Activated T-helper 2 cell treated with anti-CD3 and anti-CD28 coated beads, Interferon-gamma antibody, Interleukin-2, Interleukin-4, amounts not matched to agents 10 μg/mL and 5 μg/mL and 100 μg/mL, durations not matched to agents 14 hours and 24 hours and 36 hours (primary cell): Measurements from ENCODE around the gene SLAIN2. TPM values are rescaled to one million over a fixed set of nuclear protein-coding genes. Genes with fewer than 3 reads are reported as not detected.

Source experiments
- DNase-seq: peaks from one replicate; pipeline ENCODE4 v3.0.0; 2021; ENCODE audit warnings: low spot score
- H3K27ac Mint-ChIP-seq: one replicate; pipeline ENCODE4 v1.8.0; 2021; ENCODE audit warnings: mixed read lengths
- H3K27me3 Mint-ChIP-seq: one replicate; pipeline ENCODE4 v1.8.0; 2021; ENCODE audit warnings: low read depth, mixed read lengths
- H3K36me3 Mint-ChIP-seq: one replicate; pipeline ENCODE4 v1.8.0; 2021; ENCODE audit warnings: low read depth, mixed read lengths
- H3K4me1 Mint-ChIP-seq: one replicate; pipeline ENCODE4 v1.8.0; 2021; ENCODE audit warnings: low read depth, mixed read lengths
- H3K4me3 Mint-ChIP-seq: one replicate; pipeline ENCODE4 v1.8.0; 2021; ENCODE audit warnings: low read depth, mild to moderate bottlenecking, moderate library complexity, mixed read lengths
- H3K9me3 Mint-ChIP-seq: one replicate; pipeline ENCODE4 v1.8.0; 2021; ENCODE audit warnings: mixed read lengths
- intact Hi-C: fragments of 100-400 bp; cut with micrococcal nuclease; formaldehyde crosslinking; loops from one replicate; pipeline ENCODE4 v1.15.1; 2023
- total RNA-seq: library from RNA; stranded (reverse); gene quantifications from 2 replicates; pipeline ENCODE4 v1.2.3, GENCODE V29; 2022

The SLAIN2 gene
- total RNA-seq, 1 donor from 2014 or later = 67.1 TPM

DNA sequence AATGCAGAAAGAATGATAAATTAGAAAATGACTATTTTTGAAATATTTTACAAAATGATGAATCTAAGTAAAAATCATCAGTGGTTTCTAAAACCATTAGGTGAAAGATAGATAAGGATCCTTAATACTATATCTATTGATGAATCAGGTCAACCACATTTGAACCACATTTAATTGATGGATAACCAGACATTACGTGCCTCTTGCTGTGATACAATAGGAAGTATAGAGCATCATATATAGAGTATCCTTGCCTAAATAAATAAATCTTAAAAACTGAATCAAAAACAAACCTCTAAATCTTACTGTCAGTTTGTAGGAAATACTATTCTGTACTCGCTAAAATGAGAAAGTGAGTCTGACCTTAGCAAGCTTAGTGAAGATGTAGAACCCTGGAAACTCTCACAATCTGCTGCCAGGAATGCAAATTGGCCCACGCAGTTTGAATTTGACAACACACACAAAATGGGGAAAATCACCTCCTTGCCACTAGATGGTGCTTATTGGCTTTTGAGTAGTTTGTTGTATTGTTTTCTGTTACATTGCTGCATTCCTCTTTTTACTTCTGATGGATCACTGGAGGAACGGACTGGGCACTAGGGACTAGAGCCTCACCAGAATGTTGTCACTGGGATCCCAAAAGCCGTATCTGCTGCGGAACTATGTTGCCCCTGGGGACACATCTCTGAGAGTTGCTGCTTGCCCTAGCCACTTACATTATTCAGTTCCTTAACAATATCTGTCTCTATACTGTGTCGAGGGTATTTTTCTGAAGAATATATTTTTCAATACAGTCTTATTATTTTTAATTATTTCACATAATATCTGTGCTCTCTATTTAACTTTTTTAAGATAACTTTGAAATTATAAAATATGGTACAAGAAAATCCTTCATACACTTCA is 25.4 kb upstream of the SLAIN2 start:
- Mint-ChIP-seq H3K4me3 (no peak overlapping the region), H3K9me3 (no peaks in the 10 kb centered on the region), H3K27me3 (peaks cover 2% of the 10 kb centered on the region), H3K36me3 (no peaks in the 10 kb centered on the region), H3K27ac (no peak overlapping the region), H3K4me1 (peaks cover 4% of the 10 kb centered on the region)
- intact Hi-C loops = loop anchor here (1.0 to 2.0 kb wide), 3 partner anchors 25 to 647 kb away; partner anchors contain the start of gene SLAIN2
- no peak for DNase-seq

DNA sequence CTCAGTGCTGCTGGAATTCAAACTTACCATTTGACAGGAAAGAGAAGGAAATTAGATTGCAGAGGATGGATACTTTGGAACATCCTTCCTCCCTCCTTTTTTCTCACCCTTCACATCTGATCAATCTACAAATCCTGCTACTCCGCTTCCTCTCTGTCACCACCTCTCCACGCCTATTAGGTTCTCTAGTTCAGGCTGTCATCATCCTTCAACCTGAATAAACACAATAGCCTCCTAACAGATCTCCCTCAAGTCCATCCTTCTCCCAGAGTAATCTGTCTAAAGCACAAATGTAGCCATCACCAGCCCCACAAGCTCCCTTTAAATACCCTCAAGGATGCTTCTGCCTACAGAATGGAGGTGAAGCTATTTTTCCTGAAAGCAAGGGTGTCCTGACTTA is 20.0 kb upstream of the SLAIN2 start:
- H3K27ac Mint-ChIP-seq = no peak overlapping the region
- intact Hi-C loops = no loop called here
- H3K36me3 Mint-ChIP-seq = no peaks in the 10 kb centered on the region
- H3K4me3 Mint-ChIP-seq = no peak overlapping the region
- H3K27me3 Mint-ChIP-seq = peaks cover 4% of the 10 kb centered on the region
- H3K4me1 Mint-ChIP-seq = no peaks in the 10 kb centered on the region
- no peak for DNase-seq
- no peaks in the 10 kb centered on the region for H3K9me3 Mint-ChIP-seq

DNA sequence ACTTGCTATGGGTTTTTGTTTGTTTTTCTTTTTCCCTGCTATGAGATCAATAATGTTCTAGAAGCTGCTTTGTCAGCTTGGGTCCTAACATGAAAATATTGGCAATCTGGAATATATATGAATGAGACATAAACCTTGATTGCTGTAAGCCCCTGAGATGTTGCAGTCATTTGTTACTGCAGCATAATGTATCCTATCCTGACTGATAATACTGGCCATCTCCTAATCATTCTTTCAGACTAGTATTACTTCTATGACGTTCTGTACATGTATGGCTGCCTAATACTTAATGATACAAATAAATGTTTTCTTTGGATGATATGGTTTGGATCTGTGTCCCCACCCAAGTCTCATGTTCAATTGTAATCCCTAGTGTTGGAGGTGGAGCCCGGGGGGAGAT is 19.3 kb upstream of the SLAIN2 start:
- DNase-seq = no peak
- intact Hi-C loops = no loop called here
- H3K36me3 Mint-ChIP-seq = no peaks in the 10 kb centered on the region
- H3K9me3 Mint-ChIP-seq = no peaks in the 10 kb centered on the region
- no peak overlapping the region for H3K27ac Mint-ChIP-seq
- H3K27me3 Mint-ChIP-seq = peaks cover 4% of the 10 kb centered on the region
- H3K4me3 Mint-ChIP-seq = no peak overlapping the region
- no peaks in the 10 kb centered on the region for H3K4me1 Mint-ChIP-seq

DNA sequence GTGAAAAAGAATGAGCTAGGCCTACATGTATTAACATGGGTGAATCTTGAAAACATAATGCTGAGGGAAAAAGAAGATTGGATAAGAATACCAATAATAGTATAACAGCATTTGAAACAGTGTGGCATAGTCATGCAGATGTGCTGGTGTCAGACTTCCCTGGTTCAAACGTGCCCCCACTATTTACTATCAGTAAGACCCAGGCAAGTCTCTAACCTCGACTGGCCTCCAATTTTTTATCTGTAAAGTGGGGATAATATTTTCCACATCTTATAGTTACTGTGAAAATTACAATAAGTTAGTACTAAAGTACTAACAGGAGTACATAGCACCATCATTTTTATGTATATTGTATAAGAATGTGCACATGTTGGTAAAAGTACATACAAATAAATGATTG is 17.0 kb upstream of the SLAIN2 start:
- Mint-ChIP-seq H3K27ac (no peak overlapping the region), H3K9me3 (no peaks in the 10 kb centered on the region), H3K27me3 (peaks cover 9% of the 10 kb centered on the region), H3K36me3 (no peaks in the 10 kb centered on the region), H3K4me3 (no peak overlapping the region), H3K4me1 (no peaks in the 10 kb centered on the region)
- DNase-seq = no peak
- intact Hi-C loops = no loop called here

DNA sequence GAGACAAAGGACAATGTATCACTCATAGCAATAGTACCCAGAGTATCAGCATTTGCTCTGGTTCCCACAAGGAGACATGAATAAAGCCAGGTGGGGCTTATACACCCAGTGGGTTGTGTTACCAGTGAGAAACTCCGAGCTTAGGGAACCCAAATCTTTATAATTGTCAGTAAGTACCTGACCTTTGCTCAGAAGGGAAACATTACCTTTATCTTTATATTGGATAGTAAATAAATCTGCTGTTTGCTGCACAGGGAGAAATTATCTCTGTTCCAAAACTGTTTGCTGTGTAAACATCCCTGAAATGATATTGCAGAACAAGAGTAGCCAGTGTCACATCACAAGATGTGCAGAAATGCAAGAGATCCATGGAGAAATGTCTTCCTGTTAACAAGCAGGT is 12.1 kb upstream of the SLAIN2 start:
- intact Hi-C loops = no loop called here
- Mint-ChIP-seq H3K4me1 (peaks cover 5% of the 10 kb centered on the region), H3K9me3 (no peaks in the 10 kb centered on the region), H3K27me3 (peaks cover 11% of the 10 kb centered on the region), H3K4me3 (no peak overlapping the region), H3K27ac (no peak overlapping the region), H3K36me3 (no peaks in the 10 kb centered on the region)
- DNase-seq = no peak

DNA sequence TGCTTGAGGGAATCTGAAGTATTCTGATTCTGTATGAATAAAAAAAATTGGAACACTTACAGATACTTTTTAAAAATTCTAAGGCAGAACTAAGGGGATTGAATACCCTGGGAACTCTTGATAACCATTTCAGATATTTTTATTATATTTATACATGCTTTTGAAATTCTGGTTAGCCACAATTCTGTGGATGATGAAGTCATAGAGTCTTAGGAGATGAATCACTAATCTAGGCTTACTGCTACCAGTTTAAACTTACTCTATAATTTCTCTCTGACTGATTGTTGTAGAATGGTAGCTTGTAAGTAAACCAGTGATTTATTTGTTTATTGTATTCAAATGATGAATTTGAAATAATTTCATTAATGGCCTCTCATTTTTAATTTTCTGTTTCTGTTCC is 11.4 kb upstream of the SLAIN2 start:
- DNase-seq = no peak
- H3K27ac Mint-ChIP-seq = no peak overlapping the region
- peaks cover 5% of the 10 kb centered on the region for H3K4me1 Mint-ChIP-seq
- no peaks in the 10 kb centered on the region for H3K36me3 Mint-ChIP-seq
- no peak overlapping the region for H3K4me3 Mint-ChIP-seq
- peaks cover 11% of the 10 kb centered on the region for H3K27me3 Mint-ChIP-seq
- H3K9me3 Mint-ChIP-seq = no peaks in the 10 kb centered on the region
- intact Hi-C loops = no loop called here

DNA sequence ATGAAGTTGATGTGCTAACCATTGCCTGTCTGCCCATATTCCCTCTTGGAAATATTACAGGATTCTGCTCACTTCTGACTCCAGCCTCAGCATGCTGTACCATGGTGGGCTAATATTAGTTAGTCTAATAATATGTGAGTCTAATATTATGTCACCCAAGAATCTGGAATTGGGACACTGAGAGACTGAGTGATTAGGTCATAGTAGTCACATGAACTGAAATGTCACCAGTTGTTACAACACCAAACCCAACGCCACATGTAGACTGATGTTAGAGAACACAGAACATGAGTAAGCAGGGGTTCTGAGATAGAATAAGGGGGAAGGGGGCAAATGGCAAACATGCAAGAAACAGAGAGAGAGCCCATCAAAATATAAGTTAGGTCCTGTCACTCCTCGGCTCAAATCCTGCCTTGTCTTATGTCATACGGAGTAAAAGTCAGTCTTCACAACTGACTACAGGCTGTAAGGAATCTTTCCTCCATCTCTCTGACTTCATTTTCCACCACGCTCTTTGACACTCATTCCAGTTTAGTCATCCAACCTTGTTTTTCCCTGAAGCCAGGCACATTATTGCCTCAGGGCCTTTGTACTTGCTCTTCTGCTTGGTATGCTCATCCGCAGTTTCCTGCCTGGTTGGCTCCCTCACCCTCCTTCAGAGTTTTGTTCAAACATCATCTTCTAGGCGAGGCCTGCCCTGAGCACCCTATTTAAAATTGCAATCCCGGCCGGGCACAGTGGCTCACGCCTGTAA is 9.6 kb upstream of the SLAIN2 start:
- Mint-ChIP-seq H3K4me1 (peaks cover 5% of the 10 kb centered on the region), H3K9me3 (no peaks in the 10 kb centered on the region), H3K27ac (no peak overlapping the region), H3K27me3 (peaks cover 11% of the 10 kb centered on the region), H3K36me3 (no peaks in the 10 kb centered on the region), H3K4me3 (no peak overlapping the region)
- no peak for DNase-seq
- intact Hi-C loops = no loop called here

DNA sequence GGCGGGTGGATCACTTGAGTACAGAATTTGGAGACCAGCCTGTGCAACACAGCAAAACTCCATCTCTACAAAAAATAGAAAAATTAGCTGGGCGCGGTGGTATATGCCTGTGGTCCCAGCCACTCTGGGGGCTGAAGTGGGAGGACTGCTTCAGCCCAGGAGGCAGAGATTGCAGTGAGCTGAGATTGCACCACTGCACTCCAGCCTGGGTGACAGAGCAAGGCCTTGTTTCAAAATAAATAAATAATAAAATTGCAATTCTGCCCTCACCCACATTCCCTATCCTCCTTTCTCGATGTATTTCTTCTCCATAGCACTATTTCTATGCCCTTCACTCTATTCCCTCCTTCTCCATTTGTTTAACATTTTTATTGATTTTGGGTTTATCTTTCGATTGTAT is 8.7 kb upstream of the SLAIN2 start:
- DNase-seq = no peak
- H3K27ac Mint-ChIP-seq = no peak overlapping the region
- H3K36me3 Mint-ChIP-seq = no peaks in the 10 kb centered on the region
- peaks cover 11% of the 10 kb centered on the region for H3K4me1 Mint-ChIP-seq
- intact Hi-C loops = no loop called here
- H3K9me3 Mint-ChIP-seq = no peaks in the 10 kb centered on the region
- peaks cover 11% of the 10 kb centered on the region for H3K27me3 Mint-ChIP-seq
- H3K4me3 Mint-ChIP-seq = no peak overlapping the region

DNA sequence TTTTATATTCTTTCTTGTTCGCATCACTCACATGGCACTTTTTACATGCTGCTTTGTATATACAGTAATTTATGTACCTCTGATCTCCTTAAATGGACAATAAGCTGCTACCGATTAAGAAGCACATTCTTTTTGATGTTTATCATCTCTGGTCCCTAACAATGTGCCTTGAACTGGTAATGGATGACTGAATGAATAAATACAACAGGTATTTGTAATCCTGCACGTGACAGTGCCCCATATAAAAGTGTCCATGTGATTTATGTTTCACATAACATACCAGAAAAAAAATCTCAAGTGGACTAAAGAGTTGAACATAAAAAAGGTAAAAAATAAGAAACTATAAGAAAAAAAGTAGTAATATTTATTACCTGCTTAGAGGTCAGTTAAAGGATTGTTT is 7.7 kb upstream of the SLAIN2 start:
- intact Hi-C loops = no loop called here
- Mint-ChIP-seq H3K27ac (no peak overlapping the region), H3K27me3 (peaks cover 6% of the 10 kb centered on the region), H3K36me3 (no peaks in the 10 kb centered on the region), H3K4me3 (no peak overlapping the region), H3K9me3 (no peaks in the 10 kb centered on the region), H3K4me1 (peaks cover 21% of the 10 kb centered on the region)
- DNase-seq = no peak

DNA sequence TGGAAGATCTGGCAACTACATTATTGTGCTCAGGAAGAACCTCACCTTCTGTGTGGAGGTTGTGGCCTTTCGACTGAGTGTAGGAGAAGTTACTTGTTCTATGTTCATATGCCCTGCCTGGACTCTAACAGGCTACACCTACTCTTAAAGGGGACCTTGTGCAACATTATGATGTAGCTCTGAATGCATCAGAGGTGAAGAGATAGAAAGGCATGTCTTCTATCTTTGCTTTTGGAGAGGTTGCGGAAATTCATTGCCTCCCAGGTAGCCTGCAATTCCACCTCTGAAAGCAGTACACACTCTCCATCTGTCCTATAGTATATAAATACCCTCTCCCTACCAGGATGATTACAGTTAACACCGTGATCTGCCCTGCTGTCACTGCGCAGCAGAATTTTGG is 7.1 kb upstream of the SLAIN2 start:
- no peak overlapping the region for H3K4me3 Mint-ChIP-seq
- intact Hi-C loops = no loop called here
- no peak for DNase-seq
- no peaks in the 10 kb centered on the region for H3K36me3 Mint-ChIP-seq
- peaks cover 25% of the 10 kb centered on the region for H3K4me1 Mint-ChIP-seq
- H3K27me3 Mint-ChIP-seq = peaks cover 6% of the 10 kb centered on the region
- no peaks in the 10 kb centered on the region for H3K9me3 Mint-ChIP-seq
- no peak overlapping the region for H3K27ac Mint-ChIP-seq

DNA sequence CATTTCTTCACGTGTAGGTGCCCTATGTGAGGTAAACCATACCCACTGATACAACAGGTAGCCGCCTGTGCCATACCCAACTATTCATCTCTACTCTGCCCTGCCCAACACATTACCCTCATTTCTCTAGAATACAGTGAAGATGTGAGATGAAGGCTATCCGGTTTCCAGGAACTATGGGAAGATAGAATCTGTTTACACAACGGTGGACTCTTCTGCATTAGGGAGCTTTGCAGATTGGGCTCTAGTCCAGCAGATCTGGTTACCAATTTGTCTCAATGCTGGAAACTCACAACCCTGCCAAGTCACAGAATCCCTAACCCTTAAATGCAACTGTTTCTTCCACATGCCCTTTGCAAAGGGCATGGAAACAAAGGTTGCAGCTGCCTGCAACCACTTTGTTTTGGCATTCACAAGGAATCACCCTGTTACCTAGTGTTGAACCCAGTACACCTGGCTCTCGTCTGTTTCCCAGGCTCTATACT is 6.4 kb upstream of the SLAIN2 start:
- Mint-ChIP-seq H3K36me3 (no peaks in the 10 kb centered on the region), H3K9me3 (no peaks in the 10 kb centered on the region), H3K27ac (no peak overlapping the region), H3K4me1 (peaks cover 29% of the 10 kb centered on the region), H3K4me3 (no peak overlapping the region), H3K27me3 (peaks cover 6% of the 10 kb centered on the region)
- no peak for DNase-seq
- intact Hi-C loops = no loop called here

DNA sequence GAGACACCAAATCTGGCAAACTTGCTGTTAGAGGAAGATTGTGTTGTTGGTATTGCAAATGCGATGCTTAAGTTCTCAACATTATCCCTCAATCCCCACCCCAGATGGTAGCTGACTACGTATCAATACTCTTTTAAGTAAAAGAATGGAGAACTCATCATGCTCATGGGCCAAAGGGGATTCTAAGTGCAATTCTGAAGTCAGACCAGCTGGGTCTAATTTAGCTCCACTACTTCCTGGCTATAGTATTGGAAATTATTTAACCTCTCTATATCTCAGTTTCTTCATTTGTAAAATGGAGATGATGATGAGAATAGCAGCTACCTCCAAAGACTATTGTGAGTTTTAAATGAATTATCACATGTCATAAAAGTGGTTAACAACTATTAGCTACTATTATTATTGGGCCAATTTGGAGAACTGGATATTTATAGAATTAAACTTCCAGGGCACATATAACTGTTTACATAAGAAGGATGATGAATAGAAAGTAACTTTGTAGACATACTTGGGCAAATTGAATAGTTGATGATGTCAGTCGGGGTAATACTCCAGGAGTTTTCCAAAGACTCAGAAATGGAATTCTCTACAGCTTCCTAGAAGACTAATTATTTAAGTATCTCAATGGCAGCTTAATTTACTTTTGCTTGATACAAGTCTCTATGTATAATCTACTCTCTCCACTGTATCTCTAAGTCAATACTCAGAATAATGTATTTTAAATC is 5.0 kb upstream of the SLAIN2 start:
- no peak for DNase-seq
- H3K4me3 Mint-ChIP-seq = no peak overlapping the region
- no peak overlapping the region for H3K27ac Mint-ChIP-seq
- H3K9me3 Mint-ChIP-seq = no peaks in the 10 kb centered on the region
- peaks cover 31% of the 10 kb centered on the region for H3K4me1 Mint-ChIP-seq
- H3K27me3 Mint-ChIP-seq = peaks cover 3% of the 10 kb centered on the region
- no peaks in the 10 kb centered on the region for H3K36me3 Mint-ChIP-seq
- intact Hi-C loops = no loop called here
